Measurements from ENCODE around the gene HTR7. TPM values are rescaled to one million over a fixed set of nuclear protein-coding genes. Genes with fewer than 3 reads are reported as not detected.

Gene HTR7
- total and polyA plus RNA-seq, 9 of the 15 experiments (the other 6 are each of a cell fraction or from before 2014, with no cell fraction given) = 0.07 to 0.33 (median 0.18) TPM

DNA sequence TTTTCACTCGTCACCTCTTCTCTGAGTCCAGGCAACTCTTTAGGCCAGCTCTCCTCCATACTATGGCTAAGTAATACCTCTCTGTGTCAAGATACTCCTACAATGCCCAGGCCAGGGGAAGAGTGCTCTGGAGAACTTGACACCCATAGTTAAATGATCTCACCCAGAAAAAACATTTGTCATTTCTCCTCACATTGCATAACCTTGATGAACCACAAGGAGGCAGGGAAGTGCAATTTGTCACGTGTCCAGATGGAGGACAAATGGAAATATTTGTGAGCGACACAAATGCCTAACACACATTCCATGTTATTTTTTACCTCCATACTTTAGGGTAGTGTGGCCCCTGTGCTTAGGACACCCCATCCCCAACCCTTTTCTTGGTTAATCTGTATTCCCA lies 78.3 kb downstream of the HTR7 start (continued):
- TF ChIP-seq SMARCA4 (IDR thresholded peaks at IDR 0.05) (peak; percentile 71), NCOA6 (IDR thresholded peaks at IDR 0.05) (no peak), BHLHE40 (IDR thresholded peaks at IDR 0.05; ENCODE audit: low read length) (peak; percentile 65; the same call in 1 of the 2 replicates), SMARCE1 (IDR thresholded peaks at IDR 0.05) (peak; percentile 52; the same call in 1 of the 2 replicates)
- TF ChIP-seq, protein P1, sequence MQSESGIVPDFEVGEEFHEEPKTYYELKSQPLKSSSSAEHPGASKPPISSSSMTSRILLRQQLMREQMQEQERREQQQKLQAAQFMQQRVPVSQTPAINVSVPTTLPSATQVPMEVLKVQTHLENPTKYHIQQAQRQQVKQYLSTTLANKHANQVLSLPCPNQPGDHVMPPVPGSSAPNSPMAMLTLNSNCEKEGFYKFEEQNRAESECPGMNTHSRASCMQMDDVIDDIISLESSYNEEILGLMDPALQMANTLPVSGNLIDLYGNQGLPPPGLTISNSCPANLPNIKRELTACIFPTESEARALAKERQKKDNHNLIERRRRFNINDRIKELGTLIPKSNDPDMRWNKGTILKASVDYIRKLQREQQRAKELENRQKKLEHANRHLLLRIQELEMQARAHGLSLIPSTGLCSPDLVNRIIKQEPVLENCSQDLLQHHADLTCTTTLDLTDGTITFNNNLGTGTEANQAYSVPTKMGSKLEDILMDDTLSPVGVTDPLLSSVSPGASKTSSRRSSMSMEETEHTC (IDR thresholded peaks at IDR 0.05) = 0 out of 2 replicates have a peak, but pooled peaks have one; percentile 27
- TF ChIP-seq, protein P2, sequence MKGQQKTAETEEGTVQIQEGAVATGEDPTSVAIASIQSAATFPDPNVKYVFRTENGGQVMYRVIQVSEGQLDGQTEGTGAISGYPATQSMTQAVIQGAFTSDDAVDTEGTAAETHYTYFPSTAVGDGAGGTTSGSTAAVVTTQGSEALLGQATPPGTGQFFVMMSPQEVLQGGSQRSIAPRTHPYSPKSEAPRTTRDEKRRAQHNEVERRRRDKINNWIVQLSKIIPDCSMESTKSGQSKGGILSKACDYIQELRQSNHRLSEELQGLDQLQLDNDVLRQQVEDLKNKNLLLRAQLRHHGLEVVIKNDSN (CRISPR knock-in tag; IDR thresholded peaks at IDR 0.05) = peak; percentile 67

DNA sequence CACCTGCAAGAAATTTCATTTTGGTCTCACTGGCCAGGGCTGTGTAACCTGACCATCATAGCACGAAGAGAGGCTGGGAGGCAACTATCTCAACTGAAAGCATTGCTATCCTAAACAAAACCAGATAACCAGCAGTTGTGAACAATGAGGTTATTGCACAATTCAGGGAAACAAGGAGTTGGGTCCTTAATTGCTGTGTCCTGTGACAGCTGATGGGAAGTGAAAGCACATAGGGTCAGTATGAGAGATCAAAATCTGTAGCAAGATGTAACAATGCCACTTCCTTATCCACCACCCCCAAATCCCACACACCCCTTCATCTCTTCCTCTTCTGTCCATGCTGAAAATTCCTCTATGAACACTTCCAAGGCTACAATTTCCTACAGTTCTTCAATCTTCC lies 80.2 kb downstream of the HTR7 start:
- BruUV-seq (replicated peaks) = no TSS peak
- POLR2A ChIA-PET = no interaction called here
- Histone ChIP-seq H3K9ac (ENCODE audit: insufficient read depth in 1 of 2, low read depth in 2 of 2, low read length in 2 of 2) (no peak overlapping the region), H3K27ac (ENCODE audit: extremely low read depth, low read depth, low read length) (no peak overlapping the region), H3K4me2 (ENCODE audit: insufficient read depth, low read length) (no peak overlapping the region), H3K79me2 (ENCODE audit: control insufficient read depth, insufficient read depth, low read length) (no peaks in the 10 kb centered on the region), H2AFZ (ENCODE audit: low read depth, low read length) (no peak overlapping the region), H3K4me1 (replicated peaks in 1 of 2; ENCODE audit: control insufficient read depth in 2 of 2, insufficient read depth in 2 of 2, low read length in 2 of 2) (no peaks in the 10 kb centered on the region), H3K9me1 (ENCODE audit: control insufficient read depth, insufficient read depth, low read length) (no peaks in the 10 kb centered on the region), H3K36me3 (ENCODE audit: control insufficient read depth, insufficient read depth, low read length) (no peaks in the 10 kb centered on the region), H3K27me3 (ENCODE audit: control insufficient read depth in 2 of 2, insufficient read depth in 2 of 2, low read length in 2 of 2) (no peaks in the 10 kb centered on the region; a peak in 1 of 5 replicates), H3K4me3 (no peak overlapping the region), H3K9me3 (replicated peaks; ENCODE audit: control insufficient read depth, insufficient read depth, low read depth, low read length) (no peaks in the 10 kb centered on the region), H4K20me1 (replicated peaks; ENCODE audit: control insufficient read depth, insufficient read depth, low read length) (no peaks in the 10 kb centered on the region)
- WGBS (ENCODE audit: insufficient coverage, low coverage, missing lambda C conversion rate) = 0% methylated on average over 1 of the region's 1 CpG
- no peak for DNase-seq (ENCODE audit: extremely low read depth in 1 of 4, low spot score in 3 of 4)
- intact Hi-C loops (cut with micrococcal nuclease) = loop anchor here (2.0 kb wide), 1 partner anchor 85 kb away; no protein-coding TSS in a partner anchor
- ATAC-seq = no peak
- FAIRE-seq = no peak
- in situ Hi-C loops (cut with MboI) = no loop called here
- CTCF ChIA-PET (ENCODE audit: low intra/inter-chr PET ratio) = no interaction called here
- TF ChIP-seq CEBPB (tag; IDR thresholded peaks at IDR 0.05) = peak; percentile 58; the same call in 1 of the 2 replicates
- TF ChIP-seq, protein P3, sequence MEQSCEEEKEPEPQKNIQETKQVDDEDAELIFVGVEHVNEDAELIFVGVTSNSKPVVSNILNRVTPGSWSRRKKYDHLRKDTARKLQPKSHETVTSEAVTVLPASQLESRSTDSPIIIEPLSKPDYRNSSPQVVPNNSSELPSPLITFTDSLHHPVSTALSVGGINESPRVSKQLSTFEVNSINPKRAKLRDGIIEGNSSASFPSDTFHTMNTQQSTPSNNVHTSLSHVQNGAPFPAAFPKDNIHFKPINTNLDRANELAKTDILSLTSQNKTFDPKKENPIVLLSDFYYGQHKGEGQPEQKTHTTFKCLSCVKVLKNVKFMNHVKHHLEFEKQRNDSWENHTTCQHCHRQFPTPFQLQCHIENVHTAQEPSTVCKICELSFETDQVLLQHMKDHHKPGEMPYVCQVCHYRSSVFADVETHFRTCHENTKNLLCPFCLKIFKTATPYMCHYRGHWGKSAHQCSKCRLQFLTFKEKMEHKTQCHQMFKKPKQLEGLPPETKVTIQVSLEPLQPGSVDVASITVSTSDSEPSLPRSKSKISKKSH (CRISPR knock-in tag; IDR thresholded peaks at IDR 0.05) = no peak

All from K562 (cell line).